Measurements from ENCODE around the gene PRND.
"Not testable (repeated sequence)": the region's sequence is repeated elsewhere in the genome, so short reads cannot be mapped to it uniquely, and the experiment has no call there.

PRND gene

GRCh38 chr20:4767084-4767483 is 45.4 kb downstream of the PRND start:
- TF ChIP-seq CTCF (IDR thresholded peaks at IDR 0.05; ENCODE audit: low read depth, low read length, missing control alignments), result no peak
- no peak overlapping the region for H3K4me3 ChIP-seq (ENCODE audit: low read depth, low read length)
- no peak overlapping the region for H3K27ac ChIP-seq
- H3K27me3 ChIP-seq (replicated peaks), result no peaks in the 10 kb centered on the region
- in situ Hi-C loops (cut with HindIII; ENCODE audit: low pct_ligation_motif_present, low sequenced_read_pairs), result no loop called here
- H3K36me3 ChIP-seq (replicated peaks), result no peaks in the 10 kb centered on the region
- DNase-seq, result no peak

GRCh38 chr20:4769328-4769727 is 47.6 kb downstream of the PRND start:
- H3K27ac ChIP-seq, result no peak overlapping the region
- in situ Hi-C loops (cut with HindIII; ENCODE audit: low pct_ligation_motif_present, low sequenced_read_pairs), result no loop called here
- no peaks in the 10 kb centered on the region for H3K36me3 ChIP-seq (replicated peaks)
- TF ChIP-seq CTCF (IDR thresholded peaks at IDR 0.05; ENCODE audit: low read depth, low read length, missing control alignments), result no peak
- DNase-seq, result no peak
- no peaks in the 10 kb centered on the region for H3K27me3 ChIP-seq (replicated peaks)
- no peak overlapping the region for H3K4me3 ChIP-seq (ENCODE audit: low read depth, low read length)

GRCh38 chr20:4770026-4770425 is 48.3 kb downstream of the PRND start:
- Histone ChIP-seq H3K27ac (no peak overlapping the region), H3K36me3 (replicated peaks) (no peaks in the 10 kb centered on the region), H3K27me3 (replicated peaks) (no peaks in the 10 kb centered on the region), H3K4me3 (ENCODE audit: low read depth, low read length) (no peak overlapping the region)
- no peak for DNase-seq
- in situ Hi-C loops (cut with HindIII; ENCODE audit: low pct_ligation_motif_present, low sequenced_read_pairs), result no loop called here
- TF ChIP-seq CTCF (IDR thresholded peaks at IDR 0.05; ENCODE audit: low read depth, low read length, missing control alignments), result no peak

GRCh38 chr20:4771004-4771403 is 49.3 kb downstream of the PRND start:
- no peak overlapping the region for H3K27ac ChIP-seq
- H3K36me3 ChIP-seq (replicated peaks), result no peaks in the 10 kb centered on the region
- no peak for DNase-seq
- H3K4me3 ChIP-seq (ENCODE audit: low read depth, low read length), result no peak overlapping the region
- in situ Hi-C loops (cut with HindIII; ENCODE audit: low pct_ligation_motif_present, low sequenced_read_pairs), result no loop called here
- no peak for TF ChIP-seq CTCF (IDR thresholded peaks at IDR 0.05; ENCODE audit: low read depth, low read length, missing control alignments)
- H3K27me3 ChIP-seq (replicated peaks), result no peaks in the 10 kb centered on the region

- H3K4me3 ChIP-seq (ENCODE audit: low read depth, low read length), result no peak overlapping the region
- TF ChIP-seq CTCF (IDR thresholded peaks at IDR 0.05; ENCODE audit: low read depth, low read length, missing control alignments), result no peak
- in situ Hi-C loops (cut with HindIII; ENCODE audit: low pct_ligation_motif_present, low sequenced_read_pairs), result no loop called here
- no peak for DNase-seq
- H3K27me3 ChIP-seq (replicated peaks), result no peaks in the 10 kb centered on the region
- no peak overlapping the region for H3K27ac ChIP-seq
- no peaks in the 10 kb centered on the region for H3K36me3 ChIP-seq (replicated peaks)
Observed at GRCh38 chr20:4772132-4772531, 50.4 kb downstream of the PRND start.

- H3K27ac ChIP-seq; H3K27me3 ChIP-seq (replicated peaks); in situ Hi-C loops (cut with HindIII; ENCODE audit: low pct_ligation_motif_present, low sequenced_read_pairs); H3K4me3 ChIP-seq (ENCODE audit: low read depth, low read length); H3K36me3 ChIP-seq (replicated peaks); DNase-seq: not testable (repeated sequence)
Observed at GRCh38 chr20:4773014-4773413, 51.3 kb downstream of the PRND start.
